Measurements from ENCODE around the gene SMC4.
"Not testable (repeated sequence)": the region's sequence is repeated elsewhere in the genome, so short reads cannot be mapped to it uniquely, and the experiment has no call there.

Gene SMC4

DNA sequence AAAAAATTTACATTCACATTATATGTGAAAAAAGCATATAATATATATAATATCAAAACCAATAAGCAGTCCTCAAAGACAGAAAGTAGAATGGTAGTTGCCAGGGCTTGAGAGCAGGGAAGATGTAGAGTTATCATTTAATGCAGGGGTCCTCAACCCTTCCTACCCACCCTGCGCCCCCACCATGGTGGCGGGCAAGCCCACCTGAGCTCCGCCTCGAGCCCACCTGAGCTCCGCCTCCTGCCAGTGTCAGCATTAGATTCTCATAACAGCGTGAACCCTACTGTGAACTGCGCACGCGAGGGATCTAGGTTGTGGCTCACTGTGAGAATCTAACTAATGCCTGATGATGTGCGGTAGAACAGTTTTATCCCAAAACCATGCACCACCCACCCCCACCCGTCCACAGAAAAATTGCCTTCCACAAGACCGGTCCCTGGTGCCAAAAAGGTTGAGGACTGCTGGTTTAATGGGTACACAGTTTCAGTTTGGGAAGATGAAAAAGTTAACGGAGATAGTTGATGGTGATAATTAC lies 47.1 kb downstream of the SMC4 start:
- DNase-seq (ENCODE audit: low read depth in 2 of 2), result no peak

DNA sequence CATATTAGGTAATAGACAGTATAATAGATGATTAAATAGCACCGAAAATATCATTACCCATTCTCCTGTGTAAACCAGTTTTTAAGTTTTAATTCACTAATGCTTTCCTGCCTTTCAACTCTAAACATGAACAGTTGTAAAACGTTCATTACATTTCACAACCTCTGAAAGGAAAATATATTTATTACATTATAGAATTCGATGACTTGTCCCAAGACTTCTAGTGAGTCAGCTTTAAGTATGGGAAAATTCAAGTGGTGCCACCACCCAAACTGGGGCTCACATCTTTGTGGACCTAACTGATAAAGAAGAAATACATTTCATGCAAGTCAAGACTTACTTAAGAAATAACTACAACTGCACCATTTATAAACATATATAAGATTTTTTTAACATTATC lies 48.1 kb downstream of the SMC4 start:
- no peak for DNase-seq (ENCODE audit: low read depth in 2 of 2)

DNA sequence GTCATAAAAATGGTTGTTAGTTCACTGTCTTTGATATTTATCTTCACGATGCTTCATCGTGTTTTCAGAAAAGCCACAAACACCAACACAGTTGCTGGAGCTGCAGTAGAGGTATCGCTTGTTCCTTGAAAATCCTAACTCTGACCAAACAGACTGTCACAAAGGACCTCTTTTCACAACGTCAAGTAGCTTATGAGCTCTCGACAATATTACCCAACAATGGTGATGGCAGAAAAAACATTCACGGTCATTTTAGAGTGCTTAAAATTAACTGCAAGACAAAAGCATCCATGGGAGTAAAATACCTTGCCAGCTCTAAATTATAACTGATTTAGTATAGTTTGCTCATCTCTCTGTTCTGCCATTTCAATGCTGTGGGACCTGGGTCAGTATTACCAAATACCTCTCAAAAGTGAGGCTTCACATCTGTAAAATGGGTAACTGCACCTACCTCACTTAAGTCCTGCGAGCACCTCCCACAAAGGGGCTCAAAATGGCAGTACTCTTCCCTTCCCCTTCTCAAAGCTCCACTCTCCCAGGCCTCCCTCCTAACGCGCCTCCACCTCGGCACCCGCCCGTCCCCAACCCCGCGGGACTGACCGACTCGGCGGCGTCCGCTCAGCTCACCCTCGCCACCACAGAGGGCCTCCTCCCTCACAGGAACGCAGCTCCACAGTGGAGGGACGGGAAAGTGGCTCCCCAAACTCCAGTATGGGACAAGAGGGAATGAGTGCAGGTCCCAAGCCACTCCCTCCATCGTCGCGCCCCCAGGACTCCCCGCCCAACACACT lies 49.6 kb downstream of the SMC4 start:
- DNase-seq (ENCODE audit: low read depth in 2 of 2), result peak in 1 of 2 donors; percentile 3

DNA sequence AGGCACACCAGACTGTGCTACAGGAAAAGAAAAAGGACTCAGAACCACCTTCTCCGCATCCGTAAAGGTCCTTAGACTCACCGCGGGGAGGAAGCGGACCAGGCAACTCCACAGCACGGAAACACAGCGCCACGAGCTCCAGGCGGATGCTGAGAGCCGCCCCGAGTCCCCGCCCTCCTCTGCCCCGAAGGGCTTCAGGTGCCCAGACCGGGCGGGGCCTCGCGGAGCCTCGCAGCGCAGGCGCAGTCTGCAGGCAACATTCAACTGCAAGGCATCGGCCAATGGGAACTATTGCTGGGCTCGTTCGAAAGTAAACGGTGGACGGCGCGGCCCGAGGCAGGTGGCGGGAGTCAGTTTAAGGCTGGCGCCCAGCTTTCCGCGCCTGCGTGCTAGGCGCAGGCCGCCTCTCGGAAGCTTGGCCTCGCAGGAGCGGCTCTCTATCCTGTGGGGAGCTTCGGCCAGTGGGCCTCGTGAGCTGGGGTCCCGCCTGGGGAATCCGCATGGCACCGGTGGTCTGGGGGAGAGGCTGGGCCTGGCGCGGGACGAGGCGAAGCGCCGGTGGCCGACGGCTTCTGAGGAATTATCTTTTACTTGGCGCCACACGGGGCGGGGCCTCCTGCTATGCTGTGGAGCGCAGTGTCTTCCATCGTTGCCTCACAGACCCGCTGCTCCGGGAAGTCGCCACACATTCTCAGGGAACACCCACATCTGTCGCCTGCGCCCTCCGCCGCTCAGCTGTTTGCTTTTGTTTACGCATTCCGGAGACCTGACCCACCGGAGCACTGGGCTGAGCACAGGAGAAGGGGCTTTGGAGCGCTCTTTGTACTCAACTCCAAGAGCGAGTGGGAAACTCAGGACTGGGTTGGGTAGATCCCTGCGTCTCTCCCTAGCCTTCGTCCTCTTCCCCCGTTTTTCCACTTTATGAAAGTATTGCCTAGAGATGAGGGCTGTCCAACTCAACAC lies 50.5 kb downstream of the SMC4 start, which contains the start of gene TRIM59:
TRIM59 (minus strand) TSS at position 151 of the 963 bp plus-strand sequence. CDS start 10,603 bp downstream, outside the sequence.
- peak; percentile 87 to 91 for DNase-seq (ENCODE audit: low read depth in 2 of 2)

DNA sequence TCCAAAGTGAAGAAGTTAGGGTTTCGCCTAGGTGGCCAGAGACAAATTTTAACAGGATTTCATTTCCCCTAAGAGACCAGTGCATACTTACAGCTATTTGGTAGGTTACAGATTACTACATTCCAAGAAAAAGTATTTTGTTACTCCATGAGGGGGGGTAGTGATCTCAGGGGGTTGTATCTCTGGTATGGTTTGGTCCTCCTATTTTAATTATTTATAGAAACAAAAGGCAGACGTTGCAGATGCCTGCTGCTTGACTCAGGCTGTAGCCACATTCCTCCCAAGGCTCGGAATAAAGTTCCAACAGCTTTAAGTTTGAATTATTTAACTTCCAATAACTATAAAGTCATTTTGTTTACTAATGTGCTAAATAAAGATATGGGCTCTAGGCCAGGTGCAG lies 51.4 kb downstream of the SMC4 start:
- no peak for DNase-seq (ENCODE audit: low read depth in 2 of 2)

DNA sequence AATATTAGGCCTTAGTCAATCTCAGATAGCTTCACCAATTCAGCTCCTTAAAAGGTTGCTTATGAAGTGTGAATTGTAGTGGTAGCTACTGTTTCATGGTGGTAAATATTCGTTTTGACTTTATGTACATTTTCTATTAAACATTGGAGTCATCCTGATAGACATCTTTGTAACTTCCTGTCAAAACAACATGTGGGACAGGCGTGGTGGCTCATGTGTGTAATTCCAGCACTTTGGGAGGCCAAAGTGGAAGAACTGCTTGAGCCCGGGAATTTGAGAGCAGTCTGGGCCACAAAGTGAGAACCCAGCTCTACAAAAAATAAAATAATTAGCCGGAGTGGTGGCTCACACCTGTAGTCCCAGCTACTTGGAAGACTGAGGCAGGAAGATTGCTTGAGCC lies 52.2 kb downstream of the SMC4 start:
- DNase-seq (ENCODE audit: low read depth in 2 of 2), result no peak

DNA sequence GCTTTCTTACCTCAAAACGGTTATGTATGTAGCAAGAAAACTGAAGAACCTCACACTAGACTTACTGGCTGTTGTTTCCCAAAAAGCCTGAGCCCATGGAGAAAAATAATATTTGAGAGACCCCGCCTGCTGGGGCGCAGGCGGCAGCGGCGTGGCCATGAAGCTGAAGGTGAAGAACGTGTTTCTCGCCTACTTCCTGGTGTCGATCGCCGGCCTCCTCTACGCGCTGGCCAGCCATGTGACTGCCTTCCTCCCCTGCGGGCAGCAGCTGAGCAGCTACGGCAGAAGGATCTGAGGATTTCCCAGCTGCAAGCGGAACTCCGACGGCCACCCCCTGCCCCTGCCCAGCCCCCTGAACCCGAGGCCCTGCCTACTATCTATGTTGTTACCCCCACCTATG lies 52.8 kb downstream of the SMC4 start:
- not testable (repeated sequence) for DNase-seq (ENCODE audit: low read depth in 2 of 2)

DNA sequence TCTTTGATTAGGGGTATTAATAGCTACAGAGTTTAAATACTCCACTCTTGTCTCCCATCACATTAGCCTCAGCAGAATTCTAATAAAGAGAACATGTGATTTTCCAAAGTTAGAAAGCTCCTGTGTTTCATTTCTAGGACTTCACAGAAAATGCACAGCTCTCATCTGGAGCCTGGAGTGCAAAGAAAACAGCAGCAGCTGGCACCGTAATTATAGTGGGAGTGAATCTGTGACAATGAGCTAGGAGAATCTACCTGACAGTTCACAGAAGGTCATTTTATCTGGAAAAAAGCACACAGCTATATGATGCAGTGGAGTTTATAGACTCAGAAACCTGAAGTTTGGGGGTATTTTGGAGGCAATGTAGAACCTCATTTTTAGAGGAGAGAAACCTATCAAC lies 55.5 kb downstream of the SMC4 start:
- DNase-seq (ENCODE audit: low read depth in 2 of 2), result no peak

DNA sequence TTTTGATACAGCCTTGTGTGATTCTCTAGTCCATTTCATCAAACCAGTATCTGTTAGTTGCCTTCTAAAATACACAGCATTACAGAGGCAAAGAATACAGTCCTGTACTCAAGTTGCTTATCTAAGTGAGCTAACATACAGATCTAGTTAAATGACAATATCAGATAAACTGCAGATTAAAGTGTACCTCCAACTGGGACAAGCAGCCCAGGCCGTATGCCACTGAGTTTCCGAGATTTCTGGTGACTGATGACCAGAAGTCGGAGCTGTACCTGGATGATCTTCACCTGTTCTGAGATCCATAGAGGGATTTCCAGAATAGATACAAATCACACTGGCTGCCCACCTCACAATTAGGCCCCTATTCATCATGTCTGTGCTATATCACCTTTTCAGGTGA lies 56.4 kb downstream of the SMC4 start:
- no peak for DNase-seq (ENCODE audit: low read depth in 2 of 2)

DNA sequence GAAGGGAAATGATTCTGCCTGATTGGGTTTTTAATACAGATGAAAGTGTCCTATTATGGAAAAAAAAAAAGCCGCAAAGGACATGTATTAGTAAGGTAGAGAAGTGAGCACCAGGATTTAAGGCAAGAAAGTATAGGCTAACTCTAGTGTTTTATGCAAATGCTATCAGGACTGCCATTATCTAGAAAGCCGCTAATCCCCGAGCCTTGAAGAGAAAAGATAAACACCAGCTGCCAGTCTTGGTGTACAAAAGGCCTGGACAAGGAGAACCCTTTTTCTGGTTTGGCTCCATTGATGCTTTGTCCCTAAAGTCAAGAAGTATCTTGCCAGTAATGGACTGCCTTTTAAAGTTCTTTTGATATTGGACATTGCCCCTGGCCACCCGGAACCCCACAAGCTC lies 58.7 kb downstream of the SMC4 start:
- DNase-seq (ENCODE audit: low read depth in 2 of 2), result no peak

DNA sequence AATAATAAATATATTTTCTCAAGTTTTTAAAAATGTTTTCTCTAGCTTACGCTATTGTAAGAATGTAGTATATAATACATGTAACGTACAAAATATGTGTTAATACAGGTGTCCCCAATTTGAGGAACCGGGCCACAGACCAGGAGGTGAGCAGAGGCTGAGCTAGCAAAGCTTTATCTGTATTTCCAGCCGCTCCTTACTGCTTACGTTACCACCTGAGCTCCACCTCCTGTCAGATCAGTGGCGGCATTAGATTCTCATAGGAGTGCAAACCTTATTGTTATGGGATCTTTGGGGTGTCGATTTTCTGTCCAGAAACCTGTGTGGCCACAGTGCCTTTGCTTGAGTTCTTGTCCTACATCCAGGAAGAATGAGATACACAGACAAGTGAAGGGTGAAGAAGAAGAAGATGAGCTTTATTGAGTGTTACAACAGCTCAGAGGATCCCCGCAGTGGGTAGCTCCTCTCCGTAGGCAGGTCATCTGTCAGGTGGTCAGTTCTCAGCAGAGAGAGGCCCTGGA lies 60.1 kb downstream of the SMC4 start:
- DNase-seq (ENCODE audit: low read depth in 2 of 2), result no peak

DNA sequence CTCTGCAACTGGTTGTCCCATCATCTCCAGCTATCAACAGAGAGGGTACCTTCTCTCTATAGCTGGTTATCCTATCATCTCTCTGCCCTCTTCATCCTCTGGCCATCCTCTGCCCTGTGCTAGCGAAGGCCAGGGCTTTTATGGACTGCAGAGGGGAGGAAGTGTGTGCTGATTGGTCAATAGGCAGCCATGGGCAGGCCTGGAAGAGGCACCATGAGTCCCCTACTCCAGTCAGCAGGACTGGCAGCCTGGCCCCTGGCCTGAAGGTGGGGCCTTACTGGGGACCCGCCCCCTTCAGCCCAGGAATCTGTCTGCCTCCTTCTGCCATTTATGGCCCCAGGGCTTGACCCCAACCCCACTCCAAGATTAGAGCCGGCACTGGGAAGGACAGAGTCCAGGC lies 60.6 kb downstream of the SMC4 start:
- DNase-seq (ENCODE audit: low read depth in 2 of 2), result no peak

DNA sequence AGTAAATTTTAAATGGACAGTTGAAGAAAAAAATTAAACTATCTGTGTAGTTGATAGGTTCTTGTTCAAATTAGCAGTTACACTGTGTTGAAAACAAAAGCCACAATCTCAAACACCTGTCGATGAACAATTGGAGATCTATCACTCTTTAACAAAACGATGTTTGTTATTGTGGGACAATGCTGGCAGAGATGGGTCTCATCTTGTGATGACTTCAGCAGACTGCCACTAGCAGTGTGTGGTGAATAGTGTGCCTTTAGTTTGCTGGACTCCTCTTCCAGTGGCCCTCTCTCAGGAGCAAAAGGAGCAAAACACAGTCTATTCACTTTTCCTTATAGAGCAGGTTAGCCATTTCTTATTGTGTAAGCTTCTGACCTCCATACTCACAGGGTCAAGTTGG lies 64.9 kb downstream of the SMC4 start:
- no peak for DNase-seq (ENCODE audit: low read depth in 2 of 2)

DNA sequence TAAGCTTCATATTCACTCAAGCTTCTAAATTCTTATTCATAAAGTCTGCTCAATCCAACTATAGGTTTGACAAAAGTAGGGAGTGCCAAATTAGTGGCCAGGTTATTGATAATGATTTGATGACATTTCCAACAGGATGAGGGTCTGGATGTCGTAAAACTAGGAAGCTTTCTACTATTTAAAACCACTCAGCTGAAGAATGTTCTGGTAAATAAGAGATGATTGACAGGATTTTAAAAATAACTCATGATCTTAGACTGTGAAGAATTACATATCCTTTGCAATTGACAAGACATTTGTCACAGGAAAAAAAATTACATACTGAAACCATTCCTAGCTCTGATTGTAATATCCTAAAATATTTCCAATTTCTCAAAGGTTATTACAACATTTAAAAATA lies 65.5 kb downstream of the SMC4 start:
- no peak for DNase-seq (ENCODE audit: low read depth in 2 of 2)

DNA sequence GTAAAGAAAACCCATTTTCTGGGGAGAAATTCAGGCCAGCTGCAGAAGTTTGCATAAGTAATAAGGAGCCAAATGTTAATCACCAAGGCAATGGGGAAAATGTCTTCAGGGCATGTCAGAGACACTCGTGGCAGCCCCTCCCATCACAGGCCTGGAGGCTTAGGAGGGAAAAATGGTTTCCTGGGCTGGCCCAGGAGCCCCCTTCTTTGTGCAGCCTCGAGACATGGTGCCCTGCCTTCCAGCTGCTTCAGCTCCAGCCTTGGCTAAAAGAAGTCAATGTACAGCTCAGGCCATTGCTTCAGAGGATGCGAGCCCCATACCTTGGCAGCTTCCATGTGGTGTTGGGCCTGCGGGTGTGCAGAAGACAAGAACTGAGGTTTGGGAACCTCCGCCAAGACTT lies 70.7 kb downstream of the SMC4 start:
- DNase-seq (ENCODE audit: low read depth in 2 of 2), result no peak

DNA sequence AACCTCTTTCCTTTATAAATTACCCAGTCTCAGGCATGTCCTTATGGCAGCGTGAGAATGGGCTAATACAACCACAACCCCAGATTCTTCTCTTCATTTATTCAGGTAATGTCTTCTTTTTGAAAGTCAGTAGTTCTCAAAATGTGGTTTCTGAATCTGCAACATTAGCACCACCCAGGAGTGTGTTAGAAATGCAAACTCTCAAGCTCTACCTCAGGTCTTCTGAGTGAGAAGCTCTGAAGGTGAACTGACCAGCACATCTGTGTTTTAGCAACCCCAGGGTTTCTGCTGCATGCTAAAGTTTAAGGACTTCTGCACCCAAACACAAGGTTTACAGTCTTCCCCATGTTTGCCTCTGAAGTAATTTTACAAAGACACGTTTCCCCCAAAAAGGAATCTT lies 72.4 kb downstream of the SMC4 start:
- no peak for DNase-seq (ENCODE audit: low read depth in 2 of 2)

DNA sequence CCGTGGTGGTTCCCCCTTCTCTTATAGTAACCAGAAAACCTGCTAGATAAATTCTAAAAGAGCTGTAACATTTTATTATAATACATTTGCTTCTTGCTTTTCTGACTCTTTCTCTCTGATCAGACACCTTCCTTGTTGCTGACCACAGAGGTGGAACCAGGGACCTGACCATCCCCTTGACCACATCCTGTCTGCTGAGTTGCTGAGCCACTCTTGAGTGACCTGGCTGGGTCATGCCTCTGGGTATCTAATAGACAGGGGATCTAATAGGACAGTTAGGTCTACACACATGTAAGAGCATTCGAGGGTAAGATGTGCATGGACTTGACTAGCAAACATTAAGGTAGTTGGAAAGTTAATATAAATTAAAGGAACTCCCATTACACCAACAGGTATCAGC lies 72.9 kb downstream of the SMC4 start:
- no peak for DNase-seq (ENCODE audit: low read depth in 2 of 2)

DNA sequence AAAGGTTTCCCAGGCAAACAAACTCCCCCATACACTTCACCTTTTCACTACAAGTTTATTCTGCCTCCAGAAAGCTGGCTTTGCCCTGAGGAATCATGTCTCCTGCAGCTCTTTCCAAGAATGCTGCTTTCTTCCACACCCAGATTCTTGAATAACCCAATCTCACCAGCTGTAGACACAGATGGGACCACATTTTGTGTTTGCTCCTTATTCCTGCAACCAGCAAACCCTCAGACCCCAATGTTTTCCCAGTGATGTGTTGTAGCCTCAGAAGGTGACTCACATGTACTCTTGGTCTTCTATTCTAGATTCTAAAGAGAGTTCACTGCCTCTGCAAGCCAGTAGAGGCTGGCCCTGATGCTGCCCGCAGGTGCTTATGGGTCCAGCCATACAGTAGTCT lies 73.8 kb downstream of the SMC4 start:
- DNase-seq (ENCODE audit: low read depth in 2 of 2), result no peak

DNA sequence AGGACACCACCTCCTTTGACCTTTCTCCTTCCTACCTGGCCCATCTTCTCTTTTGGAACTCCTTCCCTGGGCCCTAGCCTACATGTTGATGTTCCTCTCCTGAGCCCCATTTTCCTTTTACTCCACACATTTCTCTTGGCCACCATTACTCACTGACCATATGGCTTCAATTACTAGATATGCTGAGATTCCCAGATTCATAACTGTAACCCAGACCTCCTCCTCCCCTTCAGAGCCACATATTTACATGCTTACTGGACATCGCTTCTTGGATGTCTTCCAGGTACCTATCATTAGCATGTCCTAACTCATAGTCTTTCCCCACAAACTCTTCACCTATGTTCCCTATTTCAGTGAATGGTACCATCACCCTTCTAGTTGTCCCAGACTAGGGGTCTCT lies 74.5 kb downstream of the SMC4 start:
- no peak for DNase-seq (ENCODE audit: low read depth in 2 of 2)

DNA sequence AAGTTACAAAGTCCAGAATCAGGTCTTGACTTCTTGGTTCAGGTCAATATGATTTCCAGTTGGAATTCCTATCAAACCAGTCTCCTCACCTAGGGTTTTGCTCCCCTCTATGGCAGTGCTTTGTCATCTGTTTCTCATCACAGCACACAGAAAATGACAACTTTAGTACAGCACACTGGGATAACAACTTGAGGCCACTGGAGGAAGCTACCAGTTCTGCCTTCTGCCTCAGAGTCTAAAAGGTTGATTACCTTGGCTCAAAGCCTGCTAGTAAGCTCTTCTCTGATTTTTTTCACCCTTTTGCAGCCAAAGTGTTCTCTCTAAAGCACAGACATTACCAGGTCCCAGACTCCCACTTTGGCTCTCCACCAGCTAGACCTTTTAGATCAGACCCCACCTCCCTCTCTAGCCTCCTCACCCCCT lies 75.0 kb downstream of the SMC4 start:
- no peak for DNase-seq (ENCODE audit: low read depth in 2 of 2)

DNA sequence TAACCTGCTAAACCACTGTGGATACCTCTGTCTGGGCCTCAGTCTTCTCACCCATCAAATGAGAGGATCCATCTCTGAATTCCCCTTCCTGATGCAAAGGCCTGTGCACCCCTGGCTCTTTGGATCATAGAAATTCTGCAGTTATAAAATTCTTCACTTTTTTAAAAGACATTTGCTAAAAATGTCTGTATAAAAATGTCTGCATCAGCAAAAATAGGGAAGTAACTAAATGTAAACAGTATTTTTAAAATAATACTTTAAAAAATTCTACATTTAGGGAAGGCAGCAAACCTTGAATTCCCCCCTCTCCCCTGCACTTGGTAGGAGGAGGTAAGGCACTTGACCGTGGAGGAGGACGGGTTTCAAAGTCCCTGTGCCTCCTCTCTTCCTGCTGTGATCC lies 75.7 kb downstream of the SMC4 start:
- DNase-seq (ENCODE audit: low read depth in 2 of 2), result no peak

DNA sequence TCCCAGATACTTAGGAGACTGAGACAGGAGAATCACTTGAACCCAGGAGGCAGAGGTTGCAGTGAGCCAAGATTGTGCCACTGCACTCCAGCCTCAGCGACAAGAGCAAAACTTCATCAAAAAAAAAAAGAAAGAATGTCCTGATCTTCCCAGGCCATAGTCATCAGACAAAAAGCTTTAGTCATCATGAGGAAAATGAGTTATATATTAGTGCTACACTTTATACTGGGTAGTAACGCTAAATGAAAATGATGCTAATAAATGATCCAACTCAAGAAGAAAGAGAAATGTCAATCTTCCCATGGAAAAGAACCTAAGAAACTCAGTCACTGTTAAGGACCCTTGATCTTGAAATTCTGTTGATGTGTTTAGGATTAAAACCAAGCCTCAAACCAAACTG lies 76.4 kb downstream of the SMC4 start:
- no peak for DNase-seq (ENCODE audit: low read depth in 2 of 2)

Data from stimulated activated CD8-positive, alpha-beta memory T cell treated with anti-CD3 and anti-CD28 coated beads, Interleukin-7, amount 100 ng/mL, for 1 hour (primary cell).